Left kidney (tissue), 2 donors: ENCODE results near the gene KLHDC1. TPM values are rescaled to one million over a fixed set of nuclear protein-coding genes. Genes with fewer than 3 reads are reported as not detected.
"Not testable (repeated sequence)": the region's sequence is repeated elsewhere in the genome, so short reads cannot be mapped to it uniquely, and the experiment has no call there.

ENCODE experiments used
- DNase-seq: peaks from one replicate; pipeline ENCODE4 v3.0.0-alpha.2; 2013
- polyA plus RNA-seq: library from polyadenylated mRNA; unstranded; fragments of 120-200 nt; gene quantifications from one replicate; pipeline ENCODE4 v1.2.1, GENCODE V29; 2013; ENCODE audit not compliant: insufficient read length

KLHDC1 gene
- polyA plus RNA-seq, 1 donor = 7.5 TPM

- DNase-seq = not testable (repeated sequence)
Observed at GRCh38 chr14:49721733-49722435, 29.0 kb downstream of the KLHDC1 start.

GRCh38 chr14:49727171-49727570 lies 34.3 kb downstream of the KLHDC1 start:
- no peak for DNase-seq

- no peak for DNase-seq
Observed at GRCh38 chr14:49732896-49733295, 40.0 kb downstream of the KLHDC1 start.

- DNase-seq = no peak
Observed at GRCh38 chr14:49733836-49734235, 40.9 kb downstream of the KLHDC1 start.

- DNase-seq = not testable (repeated sequence)
Observed at GRCh38 chr14:49735669-49736068, 42.7 kb downstream of the KLHDC1 start.

- no peak for DNase-seq
Observed at GRCh38 chr14:49745191-49745590, 52.3 kb downstream of the KLHDC1 start.

- not testable (repeated sequence) for DNase-seq
Observed at GRCh38 chr14:49746476-49746875, 53.6 kb downstream of the KLHDC1 start.

- no peak for DNase-seq
Observed at GRCh38 chr14:49754570-49755097, 61.7 kb downstream of the KLHDC1 start.

GRCh38 chr14:49755378-49755777 lies 62.5 kb downstream of the KLHDC1 start:
- no peak for DNase-seq

- DNase-seq = no peak
Observed at GRCh38 chr14:49761839-49762551, 69.1 kb downstream of the KLHDC1 start.

GRCh38 chr14:49766839-49767238 lies 73.9 kb downstream of the KLHDC1 start:
- DNase-seq = peak; percentile 37

- no peak for DNase-seq
Observed at GRCh38 chr14:49767270-49767570, 74.3 kb downstream of the KLHDC1 start.

- DNase-seq = peak; percentile 85
Observed at GRCh38 chr14:49767571-49768300, 74.8 kb downstream of the KLHDC1 start, which contains the start of gene KLHDC2. Gene KLHDC2, plus strand, starts transcription at chr14:49768153. Its CDS starts 316 bp downstream, at chr14:49768469.

GRCh38 chr14:49768301-49769121 lies 75.6 kb downstream of the KLHDC1 start:
- peak; percentile 46 for DNase-seq

- no peak for DNase-seq
Observed at GRCh38 chr14:49769171-49769570, 76.3 kb downstream of the KLHDC1 start.

GRCh38 chr14:49769581-49770211 lies 76.8 kb downstream of the KLHDC1 start:
- DNase-seq = no peak

GRCh38 chr14:49770212-49770817 lies 77.4 kb downstream of the KLHDC1 start:
- DNase-seq = peak; percentile 57

GRCh38 chr14:49771691-49772090 lies 78.8 kb downstream of the KLHDC1 start:
- not testable (repeated sequence) for DNase-seq

GRCh38 chr14:49774106-49774505 lies 81.2 kb downstream of the KLHDC1 start:
- no peak for DNase-seq

- DNase-seq = no peak
Observed at GRCh38 chr14:49778421-49778820, 85.5 kb downstream of the KLHDC1 start.

- not testable (repeated sequence) for DNase-seq
Observed at GRCh38 chr14:49781040-49781439, 88.1 kb downstream of the KLHDC1 start.
